NCI-H2227 (cell line): ENCODE data around the gene PLEKHA8.
A peak's percentile ranks its signal among the peaks of the same experiment; 100 is the strongest.

ENCODE experiments used
- DNase-seq: peaks from one replicate; lab custom pipeline; 2025; ENCODE audit not compliant: unreplicated experiment; lab: John Stamatoyannopoulos, UW

PLEKHA8 gene

DNA sequence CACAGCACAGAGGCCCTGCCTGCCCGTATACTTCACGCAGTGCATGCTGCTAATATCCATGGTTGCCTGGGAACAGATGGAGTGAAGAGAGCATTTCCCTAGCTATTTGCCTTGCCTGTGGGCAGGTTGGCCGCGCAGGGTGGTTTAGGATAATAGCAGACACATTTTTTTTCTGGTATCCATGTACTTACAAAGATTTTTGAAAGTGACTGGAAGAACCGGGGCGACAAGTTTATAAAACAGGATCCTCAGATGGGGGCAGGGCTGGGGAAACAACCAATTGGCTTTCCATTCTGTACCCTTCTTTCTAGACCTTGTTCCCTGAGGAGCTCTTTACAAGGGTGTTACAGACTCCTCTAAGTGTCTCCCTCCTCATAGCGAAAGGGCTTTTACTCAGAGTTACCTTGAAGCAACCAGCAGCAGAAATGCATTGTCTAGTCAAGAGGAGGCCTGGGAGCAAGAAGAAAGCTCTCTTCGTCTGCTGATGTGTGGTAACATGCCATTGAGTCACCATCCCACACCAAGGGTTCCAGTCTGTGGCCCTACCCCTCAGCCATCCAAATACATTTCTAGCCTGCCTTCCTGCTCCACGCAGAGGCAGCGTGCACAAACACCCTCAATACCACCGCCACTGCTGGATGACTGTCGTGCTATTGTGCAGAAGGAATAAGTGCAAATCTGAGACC, 138.1 kb downstream of the PLEKHA8 start:
- DNase-seq: peak; percentile 63

DNA sequence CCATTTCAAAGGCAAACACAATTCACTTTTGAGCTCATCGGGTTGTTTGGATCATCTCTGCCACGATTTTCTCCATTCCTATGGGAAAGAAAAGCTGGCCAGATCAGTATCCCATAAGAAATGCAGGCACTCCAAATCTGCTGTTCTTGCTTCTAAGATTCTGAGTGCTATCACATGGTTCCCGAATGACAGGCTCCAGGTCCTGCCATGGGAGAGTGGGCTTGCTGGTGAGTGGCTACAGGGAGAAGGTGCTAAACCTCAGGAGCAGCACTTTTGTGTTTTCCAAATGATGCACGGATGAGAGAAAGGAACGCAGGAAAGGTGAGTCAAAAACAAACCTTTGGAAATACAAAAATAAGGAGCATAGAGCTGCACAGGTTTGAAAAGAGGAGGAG, 138.6 kb downstream of the PLEKHA8 start:
- no peak for DNase-seq

DNA sequence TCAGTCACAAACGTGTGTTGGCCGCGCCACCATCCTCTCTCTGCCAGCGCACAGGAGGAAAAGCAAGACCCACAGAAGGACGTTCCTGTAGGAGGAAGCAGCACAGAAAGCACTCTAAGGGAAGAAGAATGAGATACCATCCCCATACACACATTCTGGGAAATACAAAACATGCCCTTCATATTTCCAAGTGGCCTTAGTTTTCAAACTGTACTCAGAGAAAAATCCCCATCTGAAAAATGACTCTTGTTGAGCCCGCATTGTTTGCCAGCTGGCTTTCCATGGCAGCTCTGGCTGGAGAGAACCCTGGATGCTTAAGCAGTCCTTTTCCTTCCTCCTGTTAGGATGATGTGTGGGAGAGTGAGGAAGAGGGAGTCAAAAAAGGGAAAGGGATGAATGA, 139.7 kb downstream of the PLEKHA8 start:
- DNase-seq: no peak

DNA sequence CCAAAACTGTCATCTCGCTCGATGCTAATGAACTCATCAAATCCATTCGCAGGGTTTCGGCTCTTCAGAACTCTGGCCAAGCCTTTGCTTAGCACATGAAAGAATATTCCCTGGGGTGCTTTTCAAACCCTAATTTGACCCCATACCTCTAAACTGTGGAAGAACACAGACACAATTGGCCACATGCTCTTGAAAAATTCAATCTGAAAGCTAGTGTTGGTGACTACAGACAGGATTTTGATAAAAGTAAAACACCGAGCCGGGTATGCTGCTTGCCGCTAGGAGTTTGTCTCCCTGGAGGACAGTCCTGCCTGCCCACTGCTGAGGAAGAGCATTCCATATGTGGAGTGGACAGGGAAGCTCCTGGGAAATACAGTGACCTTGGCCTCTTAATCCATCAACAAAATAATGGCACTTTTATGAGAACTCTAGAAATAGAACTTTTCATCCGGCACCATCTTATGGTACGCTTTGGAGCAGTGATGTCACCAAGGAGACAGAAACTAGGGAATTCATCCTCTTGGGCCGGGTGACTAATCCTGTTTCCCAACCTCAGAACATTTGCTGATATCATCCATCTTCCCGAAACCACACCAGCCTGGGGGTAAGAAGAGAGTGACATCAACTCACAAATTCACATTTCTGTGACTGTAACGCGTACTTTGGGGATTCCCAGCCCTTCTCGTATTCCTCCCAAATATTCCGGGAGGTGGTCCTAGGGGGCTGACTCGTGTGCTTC, 140.8 kb downstream of the PLEKHA8 start:
- DNase-seq: no peak

DNA sequence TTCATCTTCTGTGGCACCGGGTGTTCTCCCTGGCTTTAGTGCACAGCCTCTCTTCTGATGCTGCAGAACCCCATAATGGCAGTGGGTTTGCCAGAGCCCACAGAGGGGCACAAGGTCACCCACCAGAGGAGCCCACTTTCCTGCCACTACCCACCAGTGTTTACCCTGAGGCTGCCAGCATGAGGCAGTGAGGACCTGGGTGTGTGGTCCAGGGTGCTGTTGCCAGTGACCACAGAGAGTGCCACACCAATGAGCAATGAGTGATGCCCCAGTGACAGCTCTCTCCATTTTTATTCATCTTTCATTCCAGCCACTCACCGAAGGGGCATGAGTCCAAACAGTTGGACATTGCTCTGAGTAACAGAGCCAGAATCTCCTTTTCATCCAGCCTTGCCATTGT, 141.4 kb downstream of the PLEKHA8 start:
- DNase-seq: no peak

DNA sequence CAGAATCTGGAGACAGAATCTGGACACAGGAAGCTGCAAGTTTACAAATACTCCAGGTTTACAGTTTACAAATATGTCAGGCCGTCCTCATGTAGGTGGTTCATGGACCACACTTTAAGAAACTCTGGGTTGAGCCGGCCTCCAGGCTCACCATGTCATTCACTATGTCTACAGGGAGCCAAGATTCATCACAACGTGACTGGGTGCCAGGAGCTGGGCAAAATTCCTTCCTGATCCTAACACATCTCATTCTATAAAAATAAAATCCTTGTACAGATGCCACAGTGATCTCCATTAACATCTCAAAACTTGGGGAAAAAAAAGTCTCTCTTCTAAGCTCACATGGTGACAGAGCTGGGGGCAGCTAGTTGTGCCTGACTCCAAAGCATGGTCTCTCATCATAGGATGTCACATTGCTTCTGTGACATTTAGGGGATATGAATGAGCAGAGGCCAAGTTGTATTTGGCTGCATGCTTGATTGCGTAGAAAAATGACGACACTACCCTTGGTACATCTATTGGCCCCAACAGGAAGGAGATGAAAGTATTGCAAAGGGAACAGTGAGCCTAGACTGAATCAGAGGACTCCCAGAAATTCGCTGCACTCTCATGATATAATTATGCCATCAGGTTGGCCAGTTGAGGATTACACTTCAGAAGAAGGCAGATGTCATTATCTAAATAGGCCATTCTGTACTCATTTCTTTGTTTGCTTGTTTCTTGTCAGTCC, 142.4 kb downstream of the PLEKHA8 start:
- DNase-seq: no peak

DNA sequence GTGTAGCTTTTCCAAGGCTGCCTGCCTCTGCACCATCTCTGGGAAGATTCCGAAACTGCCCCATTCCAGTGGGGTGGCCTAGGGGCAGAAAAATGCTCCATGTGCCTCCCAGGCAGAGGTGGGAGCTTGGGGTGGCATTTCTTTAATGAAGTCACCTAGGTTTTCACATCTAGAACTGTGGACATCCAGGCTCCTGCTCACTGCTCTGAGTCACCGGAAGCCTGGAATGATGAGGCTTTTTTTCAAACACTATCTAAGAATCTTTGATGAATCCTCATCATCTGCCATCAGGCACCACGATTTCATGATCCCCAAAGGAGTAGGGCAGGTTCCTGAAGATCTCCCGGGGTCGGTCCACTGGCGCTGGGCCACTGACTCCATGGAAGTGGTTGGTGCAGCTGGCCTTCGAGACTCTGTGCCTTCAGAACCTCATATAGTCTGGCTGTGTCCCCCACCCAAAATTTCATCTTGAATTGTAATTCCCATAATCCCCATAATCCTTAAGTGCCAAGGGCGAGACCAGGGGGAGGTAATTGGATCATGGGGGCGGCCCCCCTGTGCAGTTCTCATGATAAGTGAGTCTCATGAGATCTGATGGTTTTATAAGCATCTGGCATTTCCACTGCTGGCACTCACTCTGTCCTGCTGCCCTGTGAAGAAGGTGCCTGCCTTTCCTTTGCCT, 143.7 kb downstream of the PLEKHA8 start:
- no peak for DNase-seq

DNA sequence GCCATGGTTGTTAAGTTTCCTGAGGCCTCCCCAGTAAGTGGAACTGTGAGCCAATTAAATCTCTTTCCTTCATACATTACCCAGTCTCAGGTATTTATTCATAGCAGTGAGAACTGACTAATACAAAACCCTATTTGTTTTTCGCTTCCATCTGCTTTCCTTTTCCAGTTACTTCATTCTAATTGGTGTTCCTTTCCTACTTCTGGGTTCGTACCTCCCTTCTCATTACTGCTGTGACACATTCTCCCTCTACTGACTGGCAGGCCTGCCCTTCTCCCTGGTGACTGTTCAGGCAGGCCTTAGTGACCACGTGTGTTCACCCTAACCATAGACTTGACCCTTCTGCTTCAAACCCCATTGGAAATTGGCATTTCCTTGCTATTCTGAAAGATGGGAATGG, 144.2 kb downstream of the PLEKHA8 start:
- no peak for DNase-seq

DNA sequence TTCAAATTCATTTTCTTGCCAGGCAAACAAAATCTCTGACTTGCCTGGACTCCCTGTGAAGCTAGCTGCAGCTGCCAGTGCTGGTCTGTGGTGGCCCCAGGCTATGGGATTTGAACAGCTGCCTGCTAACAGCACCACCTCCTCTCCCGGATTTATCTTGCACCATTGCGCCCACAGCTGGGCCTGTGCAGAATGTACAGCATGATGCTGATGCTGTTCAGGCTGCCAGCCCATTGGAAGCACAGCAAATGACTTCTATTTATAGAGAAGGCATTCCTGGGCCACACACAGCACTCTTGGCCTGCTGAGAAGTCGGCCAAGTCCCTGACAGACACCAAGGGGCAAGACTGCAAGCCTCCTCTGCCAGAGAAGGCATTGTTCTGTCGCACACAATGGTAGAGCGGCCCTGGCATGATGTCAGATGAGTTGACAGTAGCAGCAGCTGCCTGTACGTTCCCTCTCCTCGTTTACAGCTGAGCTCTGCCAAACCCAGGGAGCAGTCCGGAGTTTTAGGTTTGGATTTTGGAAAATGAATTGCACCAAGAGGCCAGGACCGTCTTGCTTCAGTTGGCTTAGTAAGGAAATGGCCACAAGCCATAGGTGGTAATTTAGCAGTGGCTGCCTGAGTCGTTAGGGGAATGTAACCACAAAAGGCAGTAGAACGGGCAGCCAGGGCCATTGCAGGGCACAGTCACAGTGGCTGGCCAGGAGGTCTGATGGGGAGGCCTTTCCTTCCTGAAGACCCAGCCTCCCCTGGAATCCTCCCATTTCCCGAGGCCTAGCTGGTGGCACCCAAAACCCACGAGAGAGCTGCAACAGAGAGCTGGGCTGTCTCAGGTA, 145.1 kb downstream of the PLEKHA8 start:
- DNase-seq: peak; percentile 57

DNA sequence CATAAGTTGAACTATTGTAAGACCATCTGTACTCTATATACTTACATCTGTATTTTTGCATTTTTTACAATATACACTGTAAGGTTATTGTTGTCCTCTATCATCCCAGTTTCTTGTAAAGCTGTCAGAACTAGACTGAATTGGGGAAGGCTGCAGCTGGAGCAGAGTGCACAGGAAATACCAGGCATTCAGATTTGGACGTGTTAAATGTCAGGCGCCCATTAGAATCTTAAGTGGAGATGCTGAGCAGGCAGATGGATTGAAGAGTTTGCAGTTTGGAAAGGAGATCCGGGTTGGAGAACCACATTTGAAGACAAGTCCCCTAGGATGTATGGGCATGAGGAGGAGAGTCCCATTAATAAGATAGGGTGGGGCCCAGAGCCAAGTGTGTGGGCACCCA, 147.0 kb downstream of the PLEKHA8 start:
- DNase-seq: no peak

DNA sequence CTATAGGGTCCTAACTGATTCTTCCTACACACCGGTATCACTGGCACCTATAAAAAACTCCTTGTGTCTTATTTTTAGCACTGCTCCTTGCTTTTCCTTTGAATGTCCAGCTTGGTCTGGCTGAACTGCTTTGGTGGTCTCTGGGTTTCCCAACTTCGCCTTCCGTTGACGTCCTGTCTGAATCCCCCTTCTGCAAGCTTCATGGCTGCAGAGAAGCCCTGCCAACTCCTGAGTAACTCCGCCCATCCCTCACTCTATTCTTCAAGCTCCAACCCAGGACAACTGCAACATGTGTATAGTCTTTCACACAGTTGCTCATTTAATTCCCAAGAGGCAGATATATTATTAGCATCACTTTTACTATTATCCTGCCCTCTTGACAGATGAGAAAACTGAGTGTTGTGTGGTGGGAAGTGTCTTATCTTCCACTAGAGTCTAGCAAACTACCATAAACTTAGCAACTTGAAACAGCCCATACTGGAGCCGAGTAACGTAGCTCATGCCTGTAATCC, 147.5 kb downstream of the PLEKHA8 start:
- DNase-seq: no peak

DNA sequence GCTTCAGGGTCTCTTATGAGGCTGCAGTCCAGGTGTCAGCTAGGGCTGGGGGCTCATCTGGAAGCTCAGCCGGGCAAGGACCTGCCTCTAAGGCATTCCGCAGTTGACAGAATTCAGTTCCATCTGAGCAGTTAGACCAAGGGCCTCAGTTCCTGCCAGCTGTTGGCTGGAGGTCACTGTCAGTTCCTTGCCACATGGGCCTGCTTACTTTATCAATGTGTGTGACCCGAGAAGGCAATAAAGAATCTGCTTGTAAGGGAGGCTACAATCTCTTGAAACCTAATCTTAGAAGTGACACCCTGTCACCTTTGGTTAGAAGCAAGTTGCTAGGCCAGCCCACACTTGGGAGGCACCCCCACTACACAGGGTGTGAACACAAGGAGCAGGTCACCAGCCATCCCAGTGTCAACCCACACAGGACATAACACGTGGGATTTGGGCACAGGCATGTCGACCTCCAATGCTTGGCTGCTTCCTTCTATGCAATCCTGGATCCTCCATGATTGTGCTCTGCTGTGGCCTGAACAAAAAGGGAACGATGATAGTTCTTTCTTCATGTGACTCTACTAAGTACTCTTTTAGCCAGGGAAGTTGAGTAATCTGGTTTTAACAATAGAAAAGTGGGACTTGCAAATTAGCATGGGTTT, 148.4 kb downstream of the PLEKHA8 start:
- no peak for DNase-seq

DNA sequence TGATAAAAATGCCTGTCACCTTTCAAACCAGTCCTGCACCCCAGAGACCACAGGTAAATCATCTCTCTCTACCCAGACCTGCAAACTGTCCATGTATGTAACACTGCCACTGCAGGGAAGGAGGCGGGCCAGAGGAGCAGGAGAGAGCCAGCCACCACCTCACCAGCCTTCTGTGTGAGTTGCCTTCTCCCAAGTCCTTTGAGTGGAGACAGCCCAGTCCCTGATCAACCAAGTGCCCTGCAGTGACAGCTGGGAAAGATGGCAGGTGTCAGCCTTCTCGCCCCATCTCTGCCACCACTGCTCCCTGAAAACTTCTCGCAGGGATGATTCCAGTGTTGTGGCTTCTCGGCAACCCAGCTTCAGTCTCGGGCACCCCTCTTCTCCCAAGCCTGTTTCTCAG, 149.0 kb downstream of the PLEKHA8 start:
- no peak for DNase-seq

DNA sequence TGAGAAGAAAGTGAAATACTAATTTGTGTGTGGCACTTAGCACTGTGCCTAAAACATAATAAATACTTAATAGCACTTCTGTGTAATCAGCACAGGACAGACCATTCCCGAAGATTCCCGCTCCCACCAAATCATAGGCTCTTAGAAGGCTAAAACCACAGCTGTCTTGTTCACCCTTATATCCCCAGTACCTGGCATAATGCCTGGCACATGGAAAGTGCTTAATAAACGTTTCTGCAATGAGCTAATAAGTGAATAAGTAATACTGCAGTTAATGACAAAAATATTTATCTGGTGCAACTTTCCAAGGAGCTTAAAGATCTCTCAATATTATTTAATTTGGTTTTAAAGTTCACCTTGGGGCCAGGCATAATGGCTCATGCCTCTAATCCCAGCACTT, 149.8 kb downstream of the PLEKHA8 start:
- no peak for DNase-seq

DNA sequence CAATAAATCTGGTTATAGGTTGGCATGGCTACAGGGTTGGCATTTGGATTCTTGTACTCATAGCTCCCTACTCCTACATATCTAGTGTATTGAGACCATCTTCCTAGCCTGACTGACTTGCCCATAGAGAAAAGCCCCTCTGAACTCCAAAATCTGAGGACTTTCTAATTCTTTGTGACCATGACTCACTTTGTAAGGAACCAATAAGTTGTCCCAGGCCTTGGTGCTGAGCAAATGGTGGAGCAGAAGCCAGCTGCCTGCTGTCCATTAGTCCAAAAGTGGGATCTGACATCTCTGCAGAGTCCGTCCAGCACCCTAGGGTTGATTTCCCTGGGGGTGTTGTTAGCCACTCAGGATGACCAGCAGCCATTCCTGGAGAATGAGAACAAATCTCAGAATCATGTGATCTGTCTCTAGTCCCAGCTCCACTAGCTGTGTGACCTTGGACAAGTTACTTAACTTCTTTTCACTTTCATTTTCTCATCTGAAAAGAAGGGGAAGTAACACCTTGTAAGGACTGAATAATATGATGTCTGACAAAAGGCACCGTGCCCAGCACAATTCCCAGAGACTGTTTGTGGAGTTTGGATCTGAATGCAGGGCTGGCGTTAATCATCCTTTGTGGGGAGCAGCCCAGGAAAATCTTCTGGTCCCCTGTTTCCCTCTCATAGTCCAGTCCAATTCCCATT, 150.7 kb downstream of the PLEKHA8 start:
- no peak for DNase-seq
